Endodermal cell (in vitro differentiated cells): ENCODE results near the gene FAM50A. TPM values are rescaled to one million over a fixed set of nuclear protein-coding genes. Genes with fewer than 3 reads are reported as not detected.

Experiments
- DNase-seq: peaks from one replicate; pipeline ENCODE4 v3.0.0-alpha.2; 2017
- H3K27ac ChIP-seq: 2 replicates; pipeline ENCODE4 v1.5.1; 2013; ENCODE audit warnings: mild to moderate bottlenecking, low read depth, low read length, moderate library complexity
- H3K27me3 ChIP-seq: 2 replicates; pipeline ENCODE4 v1.6.1; 2013; ENCODE audit warnings: mild to moderate bottlenecking, low read length, moderate library complexity; ENCODE audit not compliant: insufficient read depth, control insufficient read depth, poor library complexity, severe bottlenecking
- H3K36me3 ChIP-seq: 2 replicates; pipeline ENCODE4 v1.7.0; 2013; ENCODE audit warnings: mild to moderate bottlenecking, low read length, moderate library complexity; ENCODE audit not compliant: control insufficient read depth, insufficient read depth
- H3K4me1 ChIP-seq: one replicate; pipeline ENCODE4 v1.7.0; 2013; ENCODE audit warnings: low read length; ENCODE audit not compliant: control insufficient read depth, insufficient read depth
- H3K4me3 ChIP-seq: 2 replicates; pipeline ENCODE4 v1.5.1; 2013; ENCODE audit warnings: mild to moderate bottlenecking, low read length, moderate library complexity
- H3K9ac ChIP-seq: 2 replicates; pipeline ENCODE4 v1.6.1; 2013; ENCODE audit warnings: mild to moderate bottlenecking, low read length, moderate library complexity; ENCODE audit not compliant: poor library complexity, severe bottlenecking; ENCODE audit errors: extremely low read depth
- H3K9me3 ChIP-seq: 2 replicates; pipeline ENCODE4 v1.6.1; 2013; ENCODE audit warnings: mild to moderate bottlenecking, low read length, moderate library complexity; ENCODE audit not compliant: control insufficient read depth
- H3K27ac Mint-ChIP-seq: 2 replicates; pipeline ENCODE4 v1.8.0; 2020; ENCODE audit warnings: mixed read lengths
- H3K27me3 Mint-ChIP-seq: 2 replicates; pipeline ENCODE4 v1.8.0; 2021; ENCODE audit warnings: mild to moderate bottlenecking, mixed read lengths; ENCODE audit not compliant: insufficient read depth
- H3K36me3 Mint-ChIP-seq: 2 replicates; pipeline ENCODE4 v1.8.0; 2020; ENCODE audit warnings: low read depth, mixed read lengths
- H3K4me1 Mint-ChIP-seq: 2 replicates; pipeline ENCODE4 v1.8.0; 2020; ENCODE audit warnings: mixed read lengths
- H3K4me3 Mint-ChIP-seq: 2 replicates; pipeline ENCODE4 v1.8.0; 2020; ENCODE audit warnings: mild to moderate bottlenecking, moderate library complexity, mixed read lengths
- H3K9me3 Mint-ChIP-seq: 2 replicates; pipeline ENCODE4 v1.8.0; 2020; ENCODE audit warnings: mild to moderate bottlenecking, mixed read lengths
- WGBS, 2 experiments: methylation state at CpG; one replicate each; pipeline versions ENCODE4 v1.1.5 to v1.1.7; 2013; ENCODE audit warnings: missing lambda C conversion rate in 2 of 2, mixed read lengths in 1 of 2; ENCODE audit not compliant: insufficient coverage in 1 of 2, insufficient read length in 1 of 2; 5-methylcytosine and 5-hydroxymethylcytosine counted together
- total RNA-seq, 2 donors: library from RNA; stranded (reverse); fragmentation: NEBNext Ultra II Directional in 1 of 2; extraction: Animal tissue kit (Norgen Biotek cat#: 25700) in 1 of 2; gene quantifications; 2 replicates in 1 of 2; 3 replicates in 1 of 2; pipeline ENCODE4 v1.2.1, GENCODE V29; 2021
- TF ChIP-seq, protein P1 (sequence below): fragments of 200-600 bp; sonication (generic); conservative IDR thresholded peaks from 2 replicates; pipeline ENCODE4 v1.5.0; 2021; ENCODE audit warnings: antibody characterized with exemption, mild to moderate bottlenecking

FAM50A gene
- total RNA-seq, 2 donors from 2014 or later: 91.0 to 102 TPM

DNA sequence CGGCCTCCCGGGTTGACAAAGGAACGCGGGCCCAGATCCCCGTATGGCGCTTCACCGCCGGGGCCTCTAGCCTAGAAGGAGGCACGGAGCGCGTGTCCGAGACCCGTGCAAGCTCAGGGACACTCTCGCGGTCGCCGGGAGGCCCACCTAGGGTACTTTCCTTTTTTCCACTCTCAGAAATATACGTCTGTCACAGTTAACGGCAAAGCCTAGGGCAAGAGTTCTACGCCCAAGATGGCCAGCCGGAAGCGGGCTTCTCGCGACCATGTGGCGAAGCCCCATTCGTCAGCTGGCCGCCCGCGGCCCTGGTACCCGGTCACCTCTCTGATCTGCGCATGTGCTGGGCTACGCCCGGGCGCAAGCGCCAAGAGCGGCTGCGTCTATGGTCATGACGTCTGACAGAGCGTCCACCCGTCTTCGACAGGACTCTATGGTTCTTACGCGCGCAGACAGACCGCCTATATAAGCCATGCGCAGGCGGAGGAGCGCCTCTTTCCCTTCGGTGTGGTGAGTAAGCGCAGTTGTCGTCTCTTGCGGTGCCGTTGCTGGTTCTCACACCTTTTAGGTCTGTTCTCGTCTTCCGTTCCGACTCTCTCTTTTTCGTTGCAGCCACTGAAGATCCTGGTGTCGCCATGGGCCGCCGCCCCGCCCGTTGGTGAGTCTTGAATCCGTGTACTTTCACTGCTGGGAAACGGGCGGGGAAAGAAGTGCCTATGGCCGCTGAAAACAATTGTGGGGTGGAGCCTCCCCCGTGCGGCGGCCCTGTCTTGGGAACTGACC, 45.9 kb upstream of the FAM50A start, which contains the start of gene RPL10:
RPL10 (plus strand) TSS at position 490 of the 780 bp plus-strand sequence; CDS start at position 633, 143 bp downstream.
- WGBS, 2 experiments: 0% methylated on average over 6 to 69 of the region's 69 CpGs
- Mint-ChIP-seq H3K27ac (peak within 1 kb of the TSS; percentile 98), H3K27me3 (no peaks in the 10 kb centered on the region)

DNA sequence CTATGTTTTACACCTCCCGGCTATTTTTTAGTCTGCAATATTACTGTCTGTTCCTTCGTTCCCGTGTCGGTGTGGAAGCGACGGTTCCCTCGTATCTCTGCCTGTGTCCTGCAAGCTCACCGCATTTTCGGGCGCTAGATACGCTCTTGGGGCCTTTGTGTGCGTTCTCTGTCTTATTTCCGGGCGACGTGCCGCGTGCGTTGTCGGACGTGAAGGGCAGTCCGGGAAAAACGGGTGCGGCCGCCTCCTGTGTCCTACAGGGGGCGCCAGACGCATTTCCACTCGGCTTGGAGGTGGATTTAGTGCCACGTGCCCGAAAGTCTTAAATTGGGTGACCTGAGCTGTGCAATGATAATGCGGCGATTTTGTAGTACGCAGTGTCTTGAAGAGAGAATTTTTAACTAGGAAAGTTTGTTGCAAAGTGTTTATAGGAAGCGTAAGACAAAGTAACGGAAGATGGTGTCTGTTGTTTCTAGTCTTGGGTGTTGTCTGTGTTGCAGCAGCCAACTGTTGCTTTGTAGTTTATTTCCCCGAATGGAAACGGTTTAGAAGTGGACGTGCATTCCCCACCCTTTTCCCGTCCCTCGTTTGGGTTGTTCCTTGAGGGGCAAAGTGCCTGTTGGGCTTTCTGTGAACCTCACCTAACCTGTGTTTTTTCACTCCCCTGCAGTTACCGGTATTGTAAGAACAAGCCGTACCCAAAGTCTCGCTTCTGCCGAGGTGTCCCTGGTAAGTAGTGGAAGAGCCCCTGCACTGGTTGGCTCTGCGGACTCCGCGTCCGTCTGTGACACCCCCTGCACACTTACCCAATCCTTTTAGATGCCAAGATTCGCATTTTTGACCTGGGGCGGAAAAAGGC, 45.0 kb upstream of the FAM50A start:
- Mint-ChIP-seq H3K4me3 (peak overlapping the region; percentile 91), H3K27ac (peak overlapping the region; percentile 98)

More for the DNA sequence above, 45.9 kb upstream of the FAM50A start, which contains the start of gene RPL10:
- TF ChIP-seq, protein P1, sequence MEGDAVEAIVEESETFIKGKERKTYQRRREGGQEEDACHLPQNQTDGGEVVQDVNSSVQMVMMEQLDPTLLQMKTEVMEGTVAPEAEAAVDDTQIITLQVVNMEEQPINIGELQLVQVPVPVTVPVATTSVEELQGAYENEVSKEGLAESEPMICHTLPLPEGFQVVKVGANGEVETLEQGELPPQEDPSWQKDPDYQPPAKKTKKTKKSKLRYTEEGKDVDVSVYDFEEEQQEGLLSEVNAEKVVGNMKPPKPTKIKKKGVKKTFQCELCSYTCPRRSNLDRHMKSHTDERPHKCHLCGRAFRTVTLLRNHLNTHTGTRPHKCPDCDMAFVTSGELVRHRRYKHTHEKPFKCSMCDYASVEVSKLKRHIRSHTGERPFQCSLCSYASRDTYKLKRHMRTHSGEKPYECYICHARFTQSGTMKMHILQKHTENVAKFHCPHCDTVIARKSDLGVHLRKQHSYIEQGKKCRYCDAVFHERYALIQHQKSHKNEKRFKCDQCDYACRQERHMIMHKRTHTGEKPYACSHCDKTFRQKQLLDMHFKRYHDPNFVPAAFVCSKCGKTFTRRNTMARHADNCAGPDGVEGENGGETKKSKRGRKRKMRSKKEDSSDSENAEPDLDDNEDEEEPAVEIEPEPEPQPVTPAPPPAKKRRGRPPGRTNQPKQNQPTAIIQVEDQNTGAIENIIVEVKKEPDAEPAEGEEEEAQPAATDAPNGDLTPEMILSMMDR: no peak
- H3K9me3 ChIP-seq: no peaks in the 10 kb centered on the region
- Mint-ChIP-seq H3K36me3 (peaks cover 24% of the 10 kb centered on the region), H3K4me3 (peak within 1 kb of the TSS; percentile 91), H3K4me1 (peaks cover 5% of the 10 kb centered on the region), H3K9me3 (peaks cover 54% of the 10 kb centered on the region)
- no peaks in the 10 kb centered on the region for H3K4me1 ChIP-seq
- DNase-seq: peak; percentile 95
- peaks cover 22% of the 10 kb centered on the region for H3K36me3 ChIP-seq
- H3K9ac ChIP-seq: peak within 1 kb of the TSS; percentile 99
- peak within 1 kb of the TSS; percentile 96 for H3K4me3 ChIP-seq
- H3K27ac ChIP-seq: peak within 1 kb of the TSS; percentile 99
- no peaks in the 10 kb centered on the region for H3K27me3 ChIP-seq

More for the DNA sequence above, 45.0 kb upstream of the FAM50A start:
- Histone ChIP-seq H3K9ac (peak overlapping the region; percentile 99), H3K27me3 (no peaks in the 10 kb centered on the region), H3K36me3 (peaks cover 22% of the 10 kb centered on the region), H3K4me1 (no peaks in the 10 kb centered on the region), H3K4me3 (peak overlapping the region; percentile 96), H3K9me3 (no peaks in the 10 kb centered on the region), H3K27ac (peak overlapping the region; percentile 96)
- Mint-ChIP-seq H3K36me3 (peaks cover 24% of the 10 kb centered on the region), H3K4me1 (peaks cover 5% of the 10 kb centered on the region), H3K9me3 (peaks cover 62% of the 10 kb centered on the region), H3K27me3 (no peaks in the 10 kb centered on the region)
- DNase-seq: peak; percentile 85
- TF ChIP-seq, protein P1: peak; percentile 86
- 1 to 9% methylated on average over 10 to 49 of the region's 49 CpGs for WGBS, 2 experiments
